ENCODE results near the gene CD1E.
"Not testable (repeated sequence)": the region's sequence is repeated elsewhere in the genome, so short reads cannot be mapped to it uniquely, and the experiment has no call there.

CD1E gene

DNA sequence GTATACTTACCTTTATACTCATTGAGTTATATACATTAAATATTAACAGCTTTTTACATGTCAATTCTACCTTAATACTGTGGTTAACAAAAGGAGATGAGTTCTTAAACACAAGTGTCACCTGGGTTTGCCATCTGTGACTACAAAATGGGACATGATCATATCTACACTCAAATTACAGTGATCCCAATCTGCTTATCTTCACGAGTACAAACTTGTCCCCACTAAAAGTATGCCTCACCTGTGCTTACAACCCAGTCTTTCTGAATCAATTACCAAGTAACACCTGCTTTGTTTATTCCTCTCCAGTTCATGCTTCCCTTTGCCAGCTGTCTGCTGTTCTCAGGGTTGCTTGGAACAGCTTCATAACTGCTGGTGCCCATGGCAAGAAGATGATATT is 8.8 kb downstream of the CD1E start:
- DNase-seq (ENCODE audit: low read depth in 2 of 2): no peak

DNA sequence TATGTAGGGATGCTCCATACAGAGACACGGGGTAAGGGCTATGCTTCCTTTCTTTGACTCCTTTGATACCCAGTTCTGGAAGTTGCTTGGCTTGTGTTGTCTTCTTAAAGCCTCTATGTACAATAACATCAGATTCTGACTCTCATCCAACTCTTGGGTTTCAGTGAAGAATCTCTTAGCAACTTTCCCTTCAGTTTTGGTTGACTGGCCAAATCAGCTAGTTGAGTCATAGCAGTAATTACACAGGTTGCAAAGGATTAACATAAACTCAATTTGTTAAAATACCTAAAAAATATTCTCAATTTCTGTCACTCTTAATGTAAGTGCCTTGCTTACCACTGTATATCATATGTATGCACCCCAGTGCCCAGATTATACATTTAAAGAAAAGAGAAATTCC is 9.2 kb downstream of the CD1E start:
- DNase-seq (ENCODE audit: low read depth in 2 of 2): no peak

DNA sequence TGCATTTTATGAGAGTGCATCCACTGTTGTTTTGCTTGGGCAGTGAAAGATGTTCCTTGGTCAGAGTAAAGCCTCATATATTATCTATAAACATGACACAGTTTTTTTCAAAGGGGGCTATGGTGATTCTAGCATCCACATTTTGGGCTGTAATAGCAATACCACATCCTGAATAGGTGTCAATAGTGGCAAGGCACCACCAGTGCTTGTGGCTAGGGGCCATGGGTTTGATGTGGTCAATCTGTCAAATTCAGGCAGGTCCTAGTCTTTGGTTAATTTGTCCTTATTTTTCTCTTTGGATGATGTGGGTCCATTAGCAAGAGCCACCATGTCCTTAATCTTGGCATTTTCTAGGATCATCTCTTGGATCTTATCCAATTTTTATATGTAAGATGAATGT is 13.1 kb downstream of the CD1E start:
- no peak for DNase-seq (ENCODE audit: low read depth in 2 of 2)

DNA sequence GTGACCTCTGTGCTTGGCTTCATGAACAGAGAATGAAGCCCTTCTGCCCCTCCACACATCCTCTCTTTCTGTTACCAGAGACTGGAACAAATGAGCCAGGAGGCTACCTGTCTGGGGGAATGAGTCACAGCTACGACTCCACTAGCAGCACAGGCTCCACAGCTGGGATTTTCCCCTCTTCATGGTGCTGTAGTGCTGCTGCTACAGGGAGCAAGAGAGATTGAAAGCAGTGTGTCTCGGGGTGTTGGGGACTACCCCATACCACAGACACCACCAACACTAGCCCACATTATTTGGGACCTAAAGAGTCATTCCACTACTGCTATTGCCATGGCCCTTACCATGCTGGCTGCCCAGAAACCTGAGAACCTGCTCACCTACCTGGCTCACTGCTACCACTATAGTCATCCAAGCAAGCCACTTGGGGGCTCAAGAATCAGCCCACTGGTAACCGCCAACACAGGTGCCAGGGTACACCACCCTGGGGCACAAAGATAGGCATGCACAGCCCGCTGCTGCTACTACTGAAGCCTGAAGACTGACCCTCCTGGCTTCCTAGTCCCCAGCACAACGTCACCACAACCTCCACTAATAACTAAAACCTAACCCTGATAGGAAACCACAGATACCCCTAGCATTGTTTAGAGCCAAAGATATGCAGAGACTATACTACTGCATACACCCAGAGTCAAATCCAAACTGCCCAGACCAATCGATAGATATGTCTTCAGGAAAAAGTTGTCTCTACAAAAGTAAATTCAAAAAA is 17.7 kb downstream of the CD1E start:
- DNase-seq (ENCODE audit: low read depth in 2 of 2): peak; percentile 13 to 19

DNA sequence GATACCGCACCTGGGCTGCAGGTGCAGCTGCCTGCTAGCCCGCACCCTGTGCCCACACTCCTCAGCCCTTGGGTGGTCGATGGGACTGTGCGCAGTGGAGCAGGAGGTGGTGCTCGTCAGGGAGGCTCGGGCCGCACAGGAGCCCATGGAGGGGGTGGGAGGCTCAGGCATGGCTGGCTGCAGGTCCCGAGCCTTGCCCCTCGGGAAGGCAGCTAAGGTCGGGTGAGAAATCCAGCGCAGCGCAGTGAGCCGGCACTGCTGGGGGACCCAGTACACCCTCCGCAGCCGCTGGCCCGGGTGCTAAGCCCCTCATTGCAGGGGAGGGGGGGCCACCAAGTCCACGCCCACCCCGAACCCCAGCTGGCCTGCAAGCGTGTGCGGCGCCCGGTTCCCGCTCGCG is 20.4 kb downstream of the CD1E start:
- not testable (repeated sequence) for DNase-seq (ENCODE audit: low read depth in 2 of 2)

DNA sequence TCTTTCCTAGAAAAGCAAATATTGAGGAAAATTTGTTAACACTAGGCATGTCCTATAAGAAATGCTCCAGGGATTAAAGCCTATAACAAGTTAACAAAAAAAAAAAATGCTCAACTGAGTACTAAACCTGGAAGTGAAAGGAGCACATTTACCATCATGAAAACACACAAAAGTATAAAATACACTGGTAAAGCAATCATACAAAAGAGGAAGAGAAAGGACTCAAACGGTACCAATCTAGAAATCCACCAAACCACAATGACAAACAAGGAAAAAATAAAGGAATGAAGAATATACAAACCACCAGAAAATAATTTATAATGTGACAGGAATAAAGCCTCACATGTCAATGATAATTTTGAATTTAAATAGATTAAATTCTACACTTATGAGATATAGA is 21.2 kb downstream of the CD1E start:
- no peak for DNase-seq (ENCODE audit: low read depth in 2 of 2)

DNA sequence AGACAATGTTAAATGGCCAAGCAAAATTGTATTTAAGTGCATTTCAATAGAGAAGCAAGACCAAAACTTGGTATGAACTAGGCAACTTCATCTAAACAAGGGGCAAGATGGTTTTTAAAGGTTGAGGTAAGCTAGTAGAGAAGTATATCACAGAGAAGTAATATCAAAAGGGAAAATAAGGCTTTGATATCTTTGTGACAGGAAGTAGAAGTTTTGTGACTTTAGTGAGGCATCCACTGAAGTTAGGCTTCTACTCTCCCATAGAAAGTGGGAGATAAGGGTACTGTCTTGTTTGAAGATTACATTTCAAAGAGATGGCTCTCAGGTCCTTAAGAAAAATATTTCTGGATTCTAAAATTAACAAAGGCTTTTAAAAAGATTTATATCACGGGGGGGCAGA is 36.6 kb downstream of the CD1E start:
- DNase-seq (ENCODE audit: low read depth in 2 of 2): no peak

DNA sequence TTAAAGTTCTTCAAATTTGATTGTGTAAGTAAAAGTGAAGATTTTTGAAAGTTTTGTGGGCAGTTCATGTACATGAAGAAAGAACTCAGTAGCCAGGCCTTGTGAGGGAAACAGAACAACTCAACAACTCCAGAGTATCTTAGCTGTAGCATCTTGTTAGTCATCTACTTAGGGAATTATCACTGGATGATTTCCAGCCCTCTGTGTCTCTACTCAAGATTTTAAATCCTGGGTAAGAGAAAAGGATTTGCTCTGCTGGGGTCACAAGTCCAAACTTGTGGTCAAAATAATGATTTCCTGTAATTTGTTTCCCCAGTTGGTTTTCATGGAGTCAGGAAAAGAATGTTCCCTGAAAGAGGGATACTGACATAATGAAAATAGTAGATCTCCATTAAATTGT is 37.4 kb downstream of the CD1E start:
- DNase-seq (ENCODE audit: low read depth in 2 of 2): no peak

DNA sequence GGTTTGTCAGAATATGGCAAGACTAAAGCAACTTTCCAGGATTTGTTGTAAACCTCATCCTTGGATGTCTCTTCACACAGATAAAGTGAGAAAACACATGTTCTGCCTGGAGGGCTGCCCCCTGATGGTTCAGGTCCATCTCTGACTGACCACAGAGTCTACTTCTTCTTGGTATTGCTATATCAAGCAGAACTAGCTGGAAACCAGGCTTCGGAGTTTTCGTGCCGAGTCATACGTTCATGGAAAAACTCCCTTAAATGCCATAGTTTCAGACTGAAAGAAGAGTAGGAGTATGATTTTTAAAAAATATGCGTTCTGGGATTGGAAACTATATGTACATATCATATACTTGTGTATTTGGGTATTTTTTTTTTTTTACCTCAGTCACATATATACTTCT is 39.8 kb downstream of the CD1E start:
- no peak for DNase-seq (ENCODE audit: low read depth in 2 of 2)

DNA sequence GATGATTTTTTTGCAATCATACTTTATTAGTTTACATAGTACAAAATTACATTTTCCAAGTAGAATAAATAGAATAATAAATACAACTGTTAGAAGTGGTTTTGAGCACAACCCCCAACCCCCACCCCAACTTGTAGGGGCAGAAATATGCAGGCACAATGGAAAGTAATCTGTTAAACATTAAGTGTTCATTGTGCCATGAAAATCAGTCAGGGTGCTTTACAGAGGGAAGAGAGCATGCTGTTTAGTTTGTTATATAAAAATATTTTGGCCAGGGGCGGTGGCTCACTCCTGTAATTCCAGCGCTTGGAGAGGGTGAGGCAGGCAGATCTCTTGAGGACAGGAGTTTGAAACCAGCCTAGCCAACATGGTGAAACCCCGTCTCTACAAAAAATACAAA is 43.0 kb downstream of the CD1E start:
- no peak for DNase-seq (ENCODE audit: low read depth in 2 of 2)

DNA sequence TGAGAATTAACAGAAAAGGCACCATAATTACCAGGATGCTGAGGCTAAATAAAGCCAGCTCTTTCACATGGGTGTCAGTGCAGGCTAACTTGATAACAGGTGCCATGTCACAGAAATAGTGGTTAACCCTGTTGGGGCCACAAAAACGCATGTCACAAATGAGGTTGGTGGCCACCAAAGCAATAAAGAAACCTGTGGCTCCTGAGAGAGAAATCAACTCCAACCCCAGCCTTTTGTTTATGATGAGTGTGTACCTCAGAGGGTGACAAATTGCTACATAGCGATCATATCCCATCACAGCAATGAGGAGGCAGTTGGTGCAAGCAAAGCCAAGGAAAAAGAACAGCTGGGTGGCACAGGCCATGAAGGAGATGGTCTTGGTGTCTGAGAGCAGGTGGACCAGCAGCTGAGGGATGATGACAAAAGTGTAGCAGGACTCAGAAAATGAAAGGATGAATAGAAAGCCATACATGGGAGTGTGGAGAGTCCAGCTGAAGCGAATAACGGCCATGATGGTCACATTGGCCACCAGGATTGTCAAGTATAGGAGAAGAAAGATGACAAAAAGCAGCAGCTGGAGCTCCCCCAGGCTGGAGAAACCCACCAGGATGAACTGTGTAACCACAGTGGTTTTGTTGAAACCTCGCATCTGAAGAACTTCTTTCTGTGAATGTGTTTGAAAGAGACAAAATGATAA is 45.3 kb downstream of the CD1E start, which contains the start of gene OR10T2:
OR10T2 (minus strand) TSS at position 649 of the 697 bp plus-strand sequence; CDS start at position 649, 0 bp downstream.
- DNase-seq (ENCODE audit: low read depth in 2 of 2): no peak

DNA sequence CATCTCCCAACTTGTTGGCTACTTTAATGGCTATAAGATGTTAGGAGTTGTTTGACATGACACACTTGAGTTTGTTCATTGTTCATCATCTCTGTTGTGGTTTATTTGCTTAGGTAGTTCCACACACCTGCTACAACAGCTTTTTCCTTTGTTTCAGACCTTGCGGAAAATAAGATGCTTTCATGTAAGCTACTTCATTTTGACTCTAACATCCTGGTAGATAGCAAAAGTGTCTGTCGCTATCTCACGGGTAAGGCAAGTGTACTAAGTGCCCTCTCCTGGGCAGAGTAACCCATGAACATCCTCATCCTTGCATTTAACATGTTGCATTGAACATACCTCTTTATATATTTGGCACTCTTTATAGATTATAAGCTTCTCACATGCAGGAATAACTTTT is 47.2 kb downstream of the CD1E start:
- no peak for DNase-seq (ENCODE audit: low read depth in 2 of 2)

DNA sequence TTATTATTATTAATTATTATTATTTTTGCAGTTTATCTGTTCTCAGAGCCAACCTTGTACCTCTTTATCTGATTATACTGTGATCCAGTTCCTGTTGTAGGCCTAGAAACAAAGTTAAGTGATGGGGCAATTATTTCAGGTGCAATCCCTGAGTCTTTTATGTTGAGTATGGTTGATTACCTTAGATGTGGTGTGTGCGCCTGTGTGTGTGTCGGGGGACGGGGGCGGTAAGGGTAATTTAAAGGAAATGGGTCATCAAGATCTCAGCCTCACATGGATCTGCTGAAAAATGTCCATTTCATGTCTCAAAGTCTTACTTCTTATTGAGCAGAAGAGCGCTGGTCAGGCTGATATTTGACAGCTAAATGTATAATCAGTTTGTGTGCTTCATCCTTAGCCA is 53.4 kb downstream of the CD1E start:
- no peak for DNase-seq (ENCODE audit: low read depth in 2 of 2)
